Uterus (tissue), 4 donors: ENCODE results near the gene MADCAM1. TPM values are rescaled to one million over a fixed set of nuclear protein-coding genes. Genes with fewer than 3 reads are reported as not detected.

ENCODE experiments used
- DNase-seq, 2 donors: peaks; one replicate each; pipeline ENCODE4 v3.0.0-alpha.2; 2019 to 2020
- H3K27ac ChIP-seq, 2 donors: fragments of 200-600 bp; sonication (generic); 1 replicate in 1 of 2; 2 replicates in 1 of 2; pipeline ENCODE4 v1.5.1; 2016 to 2018
- H3K27me3 ChIP-seq, 2 donors: fragments of 200-600 bp; sonication (generic); one replicate each; pipeline ENCODE4 v1.5.1; 2018 to 2019; ENCODE audit warnings: control low read depth in 1 of 2
- H3K36me3 ChIP-seq, 2 donors: fragments of 200-600 bp; sonication (generic); one replicate each; pipeline ENCODE4 v1.5.1; 2019; ENCODE audit warnings: control low read depth in 1 of 2
- H3K4me1 ChIP-seq, 2 donors: fragments of 200-600 bp; sonication (generic); one replicate each; pipeline ENCODE4 v1.5.1; 2018 to 2019; ENCODE audit warnings: control low read depth in 1 of 2
- H3K4me3 ChIP-seq, 2 donors: fragments of 200-600 bp; sonication (generic); 1 replicate in 1 of 2; 2 replicates in 1 of 2; pipeline ENCODE4 v1.5.1; 2018 to 2019; ENCODE audit warnings: mild to moderate bottlenecking in 1 of 2
- H3K9me3 ChIP-seq, 2 donors: fragments of 200-600 bp; sonication (generic); one replicate each; pipeline ENCODE4 v1.5.1; 2019; ENCODE audit warnings: control low read depth in 1 of 2
- CTCF ChIP-seq, 4 experiments: fragments of 200-600 bp in 2 of 4; fragments of 450-650 bp in 2 of 4; sonication (generic) in 2 of 4; IDR thresholded peaks; one replicate each; pipeline ENCODE4 v1.5.1; 2016 to 2019; ENCODE audit warnings: antibody characterized with exemption in 4 of 4, mild to moderate bottlenecking in 2 of 4, moderate library complexity in 1 of 4
- POLR2A ChIP-seq, 2 donors: fragments of 450-650 bp; IDR thresholded peaks; one replicate each; pipeline ENCODE4 v1.6.1; 2016; ENCODE audit warnings: antibody characterized with exemption in 2 of 2, mild to moderate bottlenecking in 1 of 2, moderate library complexity in 1 of 2
- intact Hi-C: fragments of 100-400 bp; cut with DNase I; formaldehyde crosslinking; loops from one replicate; pipeline ENCODE4 v1.15.1; 2023; ENCODE audit warnings: low total_unique reads
- small RNA-seq: library from RNA; depleted of rRNA; stranded (forward); fragments of <200 nt; gene quantifications from one replicate; pipeline ENCODE3, GENCODE V24; 2016
- total RNA-seq, 4 donors: library from RNA; depleted of rRNA in 3 of 4; stranded (reverse); fragments of >200 nt in 3 of 4; gene quantifications; one replicate each; pipeline versions ENCODE4 v1.1.0 to v1.2.4, GENCODE V29; 2014 to 2023
- donor health status: DM: yes; HTN: yes; CAD: no.

The MADCAM1 gene
- total RNA-seq, 4 donors from 2014 or later, result 0.34 to 2.7 TPM; not detected in 2

DNA sequence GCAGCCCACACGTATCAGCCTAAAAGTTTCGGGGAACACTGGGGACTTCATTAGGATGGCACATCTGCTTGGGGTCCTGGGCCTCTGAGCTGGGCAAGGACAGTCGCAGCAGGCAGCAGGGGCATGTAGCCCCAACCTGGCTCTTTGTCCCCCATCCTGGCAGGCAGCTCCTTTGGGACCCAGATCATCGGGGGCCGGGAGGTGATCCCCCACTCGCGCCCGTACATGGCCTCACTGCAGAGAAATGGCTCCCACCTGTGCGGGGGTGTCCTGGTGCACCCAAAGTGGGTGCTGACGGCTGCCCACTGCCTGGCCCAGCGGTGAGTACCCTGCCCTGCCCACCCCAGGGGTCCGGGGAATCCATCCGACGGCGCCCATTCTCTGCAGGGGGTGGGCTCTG, 50.8 kb downstream of the MADCAM1 start:
- intact Hi-C loops, result no loop called here
- TF ChIP-seq POLR2A (IDR thresholded peaks at IDR 0.05) (no peak), CTCF (IDR thresholded peaks at IDR 0.05) (no peak)
- Histone ChIP-seq H3K4me3 (no peak overlapping the region), H3K36me3 (no peaks in the 10 kb centered on the region), H3K4me1 (no peaks in the 10 kb centered on the region), H3K27ac (no peak overlapping the region), H3K27me3 (no peaks in the 10 kb centered on the region), H3K9me3 (no peaks in the 10 kb centered on the region)
- no peak for DNase-seq

DNA sequence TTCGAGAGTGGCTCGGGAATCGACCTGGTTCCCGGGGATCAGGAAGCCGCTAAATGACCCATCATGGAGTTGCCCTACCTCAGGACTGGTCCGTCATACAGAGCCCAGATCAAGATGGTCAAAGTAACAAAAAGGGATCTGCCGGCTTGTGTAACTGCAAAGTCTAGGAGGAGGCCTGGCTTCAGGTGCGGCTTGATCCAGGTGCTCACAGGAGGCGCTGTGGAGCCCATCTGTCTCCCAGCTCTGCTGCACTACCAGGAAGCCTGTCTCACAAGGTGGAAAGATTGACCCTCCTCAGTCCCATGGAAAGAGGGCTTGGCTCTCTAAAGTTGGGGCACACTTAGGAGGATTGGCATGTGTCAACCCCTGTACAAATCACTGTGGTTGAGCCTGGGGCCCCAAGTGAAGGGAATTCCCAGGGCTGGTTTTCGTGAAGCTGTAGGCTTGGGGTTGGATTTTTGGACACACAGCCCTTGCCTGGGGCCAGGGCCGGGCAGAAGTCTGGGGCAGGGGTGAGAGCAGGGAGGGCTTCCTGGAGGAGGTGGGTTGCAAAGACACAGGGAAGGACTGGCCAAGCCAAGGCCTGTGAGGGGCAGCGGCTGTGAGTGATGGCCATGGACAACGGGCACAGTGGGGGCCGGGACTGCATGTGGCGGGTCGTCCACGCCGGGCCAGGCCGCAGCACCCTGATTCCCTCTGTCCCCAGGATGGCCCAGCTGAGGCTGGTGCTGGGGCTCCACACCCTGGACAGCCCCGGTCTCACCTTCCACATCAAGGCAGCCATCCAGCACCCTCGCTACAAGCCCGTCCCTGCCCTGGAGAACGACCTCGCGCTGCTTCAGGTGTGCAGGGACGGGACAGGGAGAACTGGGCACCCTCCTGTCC, 51.8 kb downstream of the MADCAM1 start:
- intact Hi-C loops, result no loop called here

GRCh38 chr19:548886-549830, 52.9 kb downstream of the MADCAM1 start:
- no peaks in the 10 kb centered on the region for H3K4me1 ChIP-seq
- H3K27ac ChIP-seq, result no peak overlapping the region
- DNase-seq, result no peak
- intact Hi-C loops, result no loop called here
- TF ChIP-seq POLR2A (IDR thresholded peaks at IDR 0.05), result no peak
- TF ChIP-seq CTCF (IDR thresholded peaks at IDR 0.05), result no peak
- no peaks in the 10 kb centered on the region for H3K36me3 ChIP-seq
- no peaks in the 10 kb centered on the region for H3K9me3 ChIP-seq
- H3K27me3 ChIP-seq, result no peaks in the 10 kb centered on the region
- no peak overlapping the region for H3K4me3 ChIP-seq

More for the DNA sequence above, 51.8 kb downstream of the MADCAM1 start:
- no peak for DNase-seq
- H3K9me3 ChIP-seq, result no peaks in the 10 kb centered on the region
- no peaks in the 10 kb centered on the region for H3K27me3 ChIP-seq
- no peaks in the 10 kb centered on the region for H3K36me3 ChIP-seq
- H3K27ac ChIP-seq, result no peak overlapping the region
- no peak overlapping the region for H3K4me3 ChIP-seq
- TF ChIP-seq POLR2A (IDR thresholded peaks at IDR 0.05), result no peak
- TF ChIP-seq CTCF (IDR thresholded peaks at IDR 0.05), result no peak
- no peaks in the 10 kb centered on the region for H3K4me1 ChIP-seq

GRCh38 chr19:554817-555216, 58.5 kb downstream of the MADCAM1 start:
- H3K4me1 ChIP-seq, result peaks cover 0 to 7% of the 10 kb centered on the region in 2 donors
- no peaks in the 10 kb centered on the region for H3K27me3 ChIP-seq
- intact Hi-C loops, result no loop called here
- no peak for DNase-seq
- no peaks in the 10 kb centered on the region for H3K36me3 ChIP-seq
- no peak overlapping the region for H3K27ac ChIP-seq
- H3K4me3 ChIP-seq, result no peak overlapping the region
- no peak for TF ChIP-seq CTCF (IDR thresholded peaks at IDR 0.05)
- TF ChIP-seq POLR2A (IDR thresholded peaks at IDR 0.05), result no peak
- no peaks in the 10 kb centered on the region for H3K9me3 ChIP-seq

Small RNAs within 50 kb of the gene (small RNA-seq; reads per million reads assigned to genes)
- not detected for gene RNA5SP462

Other genes with a start within 250 kb of the MADCAM1 start
- gene PLPP2, start 205.1 kb upstream of the MADCAM1 start, total RNA-seq, result 10 to 100 TPM in 3 of 4 donors, 1 to 10 TPM in 1; 4.9 to 55.3 (median 15.3) TPM
- gene MIER2, start 151.7 kb upstream of the MADCAM1 start, total RNA-seq, result 10 to 100 TPM in 2 of 4 donors, 1 to 10 TPM in 2; 2.6 to 54.8 (median 12.7) TPM
- gene C2CD4C, start 87.3 kb upstream of the MADCAM1 start, total RNA-seq, result 1 to 10 TPM in 2 of 4 donors, not detected in 2; 2.4 to 2.5 TPM
- 10 to 100 TPM in 2 of 4 donors, 1 to 10 TPM in 2; 2.9 to 43.6 (median 8.4) TPM for gene SHC2, start 35.5 kb upstream of the MADCAM1 start, total RNA-seq
- 10 to 100 TPM; 12.6 to 37.5 (median 29.9) TPM for gene TPGS1, start 11.0 kb downstream of the MADCAM1 start, total RNA-seq
- 100 to 1,000 TPM in 2 of 4 donors, 10 to 100 TPM in 2; 44.4 to 459 (median 101) TPM for gene CDC34, start 35.3 kb downstream of the MADCAM1 start, total RNA-seq
- gene GZMM, start 47.6 kb downstream of the MADCAM1 start, total RNA-seq, result 1 to 10 TPM in 1 of 4 donors, under 1 TPM in 1, not detected in 2; 0.62 to 1.6 TPM
- gene BSG, start 76.1 kb downstream of the MADCAM1 start, total RNA-seq, result 100 to 1,000 TPM; 211 to 305 (median 280) TPM
- gene HCN2, start 93.4 kb downstream of the MADCAM1 start, total RNA-seq, result under 1 TPM in 1 of 4 donors, not detected in 3; 0.83 TPM
- 10 to 100 TPM; 10.5 to 42.0 (median 24.1) TPM for gene POLRMT, start 137.1 kb downstream of the MADCAM1 start, total RNA-seq
- gene FGF22, start 143.4 kb downstream of the MADCAM1 start, total RNA-seq, result 1 to 10 TPM in 1 of 4 donors, not detected in 3; 1.4 TPM
- gene RNF126, start 166.7 kb downstream of the MADCAM1 start, total RNA-seq, result 10 to 100 TPM in 3 of 4 donors, 1 to 10 TPM in 1; 9.5 to 44.3 (median 18.2) TPM
- 10 to 100 TPM; 25.3 to 71.7 (median 37.3) TPM for gene FSTL3, start 179.9 kb downstream of the MADCAM1 start, total RNA-seq
- gene PRSS57, start 199.0 kb downstream of the MADCAM1 start, total RNA-seq, result not detected
- gene PALM, start 212.4 kb downstream of the MADCAM1 start, total RNA-seq, result 10 to 100 TPM; 12.6 to 91.0 (median 42.2) TPM